Chondrocyte (in vitro differentiated cells): Measurements from ENCODE around the gene SLC40A1. TPM values are rescaled to one million over a fixed set of nuclear protein-coding genes. Genes with fewer than 3 reads are reported as not detected.

Experiments
- DNase-seq: peaks from one replicate; pipeline ENCODE4 v3.0.0; 2021; ENCODE audit warnings: mixed read lengths, low spot score
- H3K27ac Mint-ChIP-seq: one replicate; pipeline ENCODE4 v1.8.0; 2021; ENCODE audit warnings: mild to moderate bottlenecking, moderate library complexity, mixed read lengths; ENCODE audit not compliant: unreplicated experiment
- H3K27me3 Mint-ChIP-seq: 2 replicates; pipeline ENCODE4 v1.8.0; 2021; ENCODE audit warnings: low read depth, mixed read lengths
- H3K36me3 Mint-ChIP-seq: 2 replicates; pipeline ENCODE4 v1.8.0; 2021; ENCODE audit warnings: low read depth, mixed read lengths
- H3K4me1 Mint-ChIP-seq: 2 replicates; pipeline ENCODE4 v1.8.0; 2021; ENCODE audit warnings: low read depth, mild to moderate bottlenecking, mixed read lengths
- H3K4me3 Mint-ChIP-seq: one replicate; pipeline ENCODE4 v1.8.0; 2021; ENCODE audit warnings: mild to moderate bottlenecking, moderate library complexity, mixed read lengths; ENCODE audit not compliant: unreplicated experiment
- H3K9me3 Mint-ChIP-seq: 2 replicates; pipeline ENCODE4 v1.8.0; 2021; ENCODE audit warnings: low read depth, mixed read lengths
- CTCF ChIP-seq: fragments of 200-600 bp; sonication (generic); IDR thresholded peaks from 2 replicates; pipeline ENCODE4 v1.5.0; 2021; ENCODE audit warnings: antibody characterized with exemption, mild to moderate bottlenecking, moderate library complexity
- total RNA-seq: library from RNA; stranded (reverse); gene quantifications from 3 replicates; pipeline ENCODE4 v1.2.1, GENCODE V29; 2021

SLC40A1 gene
- total RNA-seq, 1 donor from 2014 or later: 20.3 TPM

DNA sequence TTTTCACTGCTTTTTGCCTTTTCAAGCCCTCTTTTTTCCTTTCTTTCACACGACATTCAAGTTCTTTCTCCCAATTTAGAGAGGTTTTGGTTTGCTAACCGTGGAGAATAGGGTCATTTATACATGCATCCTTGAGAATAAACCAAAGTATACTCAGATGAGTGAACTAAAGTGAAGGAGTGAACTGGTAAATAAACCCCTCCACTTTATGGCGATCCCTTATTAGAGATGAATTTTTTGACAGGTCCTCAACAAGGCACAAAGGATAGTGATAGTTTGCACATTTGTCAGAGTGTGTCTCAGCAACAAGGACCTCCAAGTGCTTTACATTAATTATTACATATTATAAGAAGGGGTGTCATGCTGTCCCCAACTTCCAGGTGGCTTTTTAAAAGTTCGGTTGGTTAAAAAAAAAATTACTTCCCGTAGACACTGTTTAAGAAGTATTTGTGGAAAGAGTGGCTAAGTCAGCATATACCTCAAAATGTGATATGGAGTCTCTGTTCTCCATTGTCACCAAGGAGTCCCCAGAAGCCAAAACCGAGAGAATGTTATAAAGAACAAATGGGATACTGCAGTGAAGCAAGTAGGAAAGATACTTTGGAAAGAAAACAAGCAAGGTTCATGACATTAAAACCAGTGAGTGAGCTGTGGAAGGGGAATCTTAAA lies 1.7 kb upstream of the SLC40A1 start:
- no peak for TF ChIP-seq CTCF
- Mint-ChIP-seq H3K27ac (no peak overlapping the region), H3K27me3 (peaks cover 4% of the 10 kb centered on the region), H3K9me3 (no peaks in the 10 kb centered on the region), H3K4me3 (no peak overlapping the region), H3K4me1 (peaks cover 34% of the 10 kb centered on the region), H3K36me3 (peaks cover 1% of the 10 kb centered on the region)
- no peak for DNase-seq

DNA sequence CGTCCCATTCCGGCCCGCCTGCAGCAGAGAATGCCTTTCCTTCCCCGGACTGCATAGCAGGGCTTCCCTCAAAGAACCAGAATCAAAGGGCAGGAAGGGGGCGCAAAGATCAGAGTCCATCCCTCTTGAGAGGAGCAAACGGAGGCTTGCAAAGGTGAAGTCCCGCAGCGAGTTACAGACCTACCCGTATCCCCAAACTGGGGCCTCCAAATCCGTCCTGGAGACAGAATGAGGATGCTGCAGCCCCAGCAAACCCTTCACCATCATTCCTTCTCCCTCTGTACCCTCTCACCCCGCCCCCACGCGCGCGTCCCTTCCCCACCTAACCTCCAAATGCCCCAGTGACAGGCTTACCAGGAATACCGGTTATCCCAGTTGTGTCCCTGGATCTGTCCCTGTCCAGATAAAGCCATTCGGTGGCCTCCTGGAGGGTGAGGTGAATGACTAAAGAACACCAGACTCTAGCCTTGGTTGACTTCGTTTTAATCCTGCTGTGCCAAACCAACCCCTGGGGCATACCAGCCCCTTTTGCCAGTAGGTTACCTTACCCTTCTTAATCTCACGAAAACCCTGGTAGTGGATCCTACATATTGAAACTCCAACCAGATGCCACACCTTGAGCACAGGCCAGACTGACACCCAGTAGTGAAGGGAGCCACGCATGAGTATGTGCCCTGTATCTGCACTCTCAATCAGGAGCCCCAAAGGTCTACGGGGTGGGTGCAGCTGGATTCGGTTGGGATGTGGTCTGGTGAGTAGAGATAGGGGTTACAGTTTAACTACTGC lies 961 bp upstream of the SLC40A1 start:
- DNase-seq: no peak
- Mint-ChIP-seq H3K27ac (no peak overlapping the region), H3K27me3 (peaks cover 4% of the 10 kb centered on the region), H3K4me1 (peaks cover 38% of the 10 kb centered on the region), H3K4me3 (peak overlapping the region; percentile 89), H3K36me3 (peaks cover 1% of the 10 kb centered on the region), H3K9me3 (no peaks in the 10 kb centered on the region)
- no peak for TF ChIP-seq CTCF

- peaks cover 51% of the 10 kb centered on the region for H3K4me1 Mint-ChIP-seq
- peaks cover 4% of the 10 kb centered on the region for H3K27me3 Mint-ChIP-seq
- H3K27ac Mint-ChIP-seq: peak overlapping the region; percentile 74
- no peak for DNase-seq
- TF ChIP-seq CTCF: no peak
- peaks cover 1% of the 10 kb centered on the region for H3K36me3 Mint-ChIP-seq
- H3K4me3 Mint-ChIP-seq: peak overlapping the region; percentile 89
- no peaks in the 10 kb centered on the region for H3K9me3 Mint-ChIP-seq
These were observed 340 bp downstream of the SLC40A1 start for GRCh38 chr2:189580241-189580651.

- peaks cover 57% of the 10 kb centered on the region for H3K4me1 Mint-ChIP-seq
- peak overlapping the region; percentile 74 for H3K27ac Mint-ChIP-seq
- DNase-seq: no peak
- H3K36me3 Mint-ChIP-seq: peaks cover 2% of the 10 kb centered on the region
- H3K9me3 Mint-ChIP-seq: no peaks in the 10 kb centered on the region
- H3K4me3 Mint-ChIP-seq: peak overlapping the region; percentile 89
- no peak for TF ChIP-seq CTCF
- peaks cover 4% of the 10 kb centered on the region for H3K27me3 Mint-ChIP-seq
These were observed 900 bp downstream of the SLC40A1 start for GRCh38 chr2:189579585-189580186.

- Mint-ChIP-seq H3K4me1 (peaks cover 62% of the 10 kb centered on the region), H3K9me3 (no peaks in the 10 kb centered on the region), H3K27me3 (no peaks in the 10 kb centered on the region), H3K4me3 (peak overlapping the region; percentile 89), H3K27ac (no peak overlapping the region), H3K36me3 (peaks cover 8% of the 10 kb centered on the region)
- DNase-seq: no peak
- no peak for TF ChIP-seq CTCF
These were observed 2.2 kb downstream of the SLC40A1 start for GRCh38 chr2:189578272-189578950.
